Endothelial cell of umbilical vein (primary cell): ENCODE results near the gene KLRG1. TPM values are rescaled to one million over a fixed set of nuclear protein-coding genes. Genes with fewer than 3 reads are reported as not detected.

Experiments
- BruUV-seq: library from RNA; stranded (reverse); fragments of 400-500 nt; replicated peaks from 2 replicates; lab custom pipeline; 2021; lab: Mats Ljungman, UMichigan
- CTCF ChIA-PET: fragments of 300-600, 350-600 bp; sonication (Branson Sonifier 250); formaldehyde crosslinking; loops from one replicate; lab custom pipeline; 2021; ENCODE audit warnings: antibody characterized with exemption, inconsistent platforms; lab: Charles Lee
- POLR2A ChIA-PET: fragments of 300-600, 350-600 bp; sonication (Branson Sonifier 250); formaldehyde crosslinking; loops from one replicate; lab custom pipeline; 2021; ENCODE audit warnings: antibody characterized with exemption, inconsistent platforms; lab: Charles Lee
- DNase-seq: peaks from one replicate; pipeline ENCODE4 v3.0.0-alpha.2; 2011; ENCODE audit warnings: low read depth, low spot score
- FAIRE-seq: peaks from 2 replicates; lab custom pipeline; 2011; peaks lifted over from hg19 to GRCh38; lab: Jason Lieb, UNC
- H2AFZ ChIP-seq: 2 replicates; pipeline ENCODE4 v1.6.0; 2012; ENCODE audit warnings: low read depth, low read length, control low read depth, inconsistent platforms
- H3K27ac ChIP-seq: 2 replicates; pipeline ENCODE4 v1.5.1; 2011; ENCODE audit warnings: low read depth, mild to moderate bottlenecking, control low read depth, low read length, moderate library complexity; ENCODE audit not compliant: insufficient read depth
- H3K27me3 ChIP-seq, 2 experiments: 2 replicates each; pipeline versions ENCODE4 v1.6.0 to v1.6.1; 2011; ENCODE audit warnings: low read length in 2 of 2, mixed read lengths in 1 of 2; ENCODE audit not compliant: control insufficient read depth in 2 of 2, insufficient read depth in 2 of 2
- H3K36me3 ChIP-seq, 2 experiments: 2 replicates in 1 of 2; 3 replicates in 1 of 2; pipeline ENCODE4 v1.5.1; 2011; ENCODE audit warnings: low read length in 2 of 2, mild to moderate bottlenecking in 1 of 2, moderate library complexity in 1 of 2; ENCODE audit not compliant: control insufficient read depth in 2 of 2, insufficient read depth in 2 of 2; ENCODE audit errors: extremely low read depth in 1 of 2
- H3K4me1 ChIP-seq: 3 replicates; pipeline ENCODE4 v1.5.1; 2011; ENCODE audit warnings: mild to moderate bottlenecking, low read length; ENCODE audit not compliant: control insufficient read depth, insufficient read depth; ENCODE audit errors: extremely low read depth
- H3K4me2 ChIP-seq: 2 replicates; pipeline ENCODE4 v1.6.1; 2011; ENCODE audit warnings: low read length, control low read depth, mixed read lengths; ENCODE audit not compliant: insufficient read depth
- H3K4me3 ChIP-seq, 3 experiments: fragments of 200-600 bp in 1 of 3; sonication (generic), shearing (Covaris generic) in 1 of 3; replicated peaks in 1 of 3; 2 replicates each; pipeline ENCODE4 v1.5.1; 2011 to 2016; ENCODE audit warnings: control low read depth in 3 of 3, low read length in 3 of 3, mild to moderate bottlenecking in 2 of 3, inconsistent platforms in 1 of 3, low read depth in 1 of 3, moderate library complexity in 1 of 3; ENCODE audit not compliant: insufficient read depth in 1 of 3
- H3K79me2 ChIP-seq: 2 replicates; pipeline ENCODE4 v1.6.0; 2012; ENCODE audit warnings: low read length, inconsistent platforms; ENCODE audit not compliant: control insufficient read depth, insufficient read depth
- H3K9ac ChIP-seq: replicated peaks from 2 replicates; pipeline ENCODE3; 2011; ENCODE audit warnings: low read length, control low read depth; ENCODE audit not compliant: insufficient read depth; ENCODE audit errors: extremely low read depth
- H3K9me1 ChIP-seq: replicated peaks from 3 replicates; pipeline ENCODE4 v1.6.0; 2011; ENCODE audit warnings: mild to moderate bottlenecking, low read length; ENCODE audit not compliant: control insufficient read depth, insufficient read depth; ENCODE audit errors: extremely low read depth
- H3K9me3 ChIP-seq: replicated peaks from 2 replicates; pipeline ENCODE4 v1.5.1; 2012; ENCODE audit warnings: low read length, inconsistent platforms; ENCODE audit not compliant: control insufficient read depth, insufficient read depth
- H4K20me1 ChIP-seq: replicated peaks from 2 replicates; pipeline ENCODE3; 2011; ENCODE audit warnings: mild to moderate bottlenecking, low read length; ENCODE audit not compliant: control insufficient read depth, insufficient read depth; ENCODE audit errors: extremely low read depth
- EZH2 ChIP-seq: IDR thresholded peaks from 2 replicates; pipeline ENCODE4 v1.6.1; 2012; ENCODE audit warnings: borderline replicate concordance, low read depth, mild to moderate bottlenecking, moderate library complexity, low read length, inconsistent platforms; ENCODE audit not compliant: severe bottlenecking
- GATA2 ChIP-seq: IDR thresholded peaks from 2 replicates; pipeline ENCODE4 v1.7.0; 2011; ENCODE audit warnings: low read depth, mild to moderate bottlenecking, moderate library complexity, mixed read lengths, low read length; ENCODE audit not compliant: insufficient read length, insufficient read depth
- MYC ChIP-seq: IDR thresholded peaks from one replicate; pipeline ENCODE4 v1.6.1; 2011; ENCODE audit warnings: mild to moderate bottlenecking, low read depth, low read length
- POLR2A ChIP-seq: IDR thresholded peaks from 2 replicates; pipeline ENCODE4 v1.6.1; 2012; ENCODE audit warnings: low read depth, mild to moderate bottlenecking, control low read depth, low read length
- dilution Hi-C: fragments of 300-500 bp; cut with MboI; formaldehyde crosslinking; loops from one replicate; pipeline ENCODE4 v1.15.0; 2019; ENCODE audit warnings: low sequenced_read_pairs; ENCODE audit not compliant: extremely low pct_ligation_motif_present
- intact Hi-C: fragments of 100-400 bp; cut with micrococcal nuclease; formaldehyde crosslinking; loops from one replicate; pipeline ENCODE4 v1.10.0; 2022
- polyA plus RNA-seq, 4 experiments: library from polyadenylated mRNA; depleted of rRNA in 3 of 4; stranded (reverse) in 3 of 4; unstranded in 1 of 4; fragments of >200 nt; gene quantifications; 2 replicates each; pipeline versions ENCODE4 v1.2.1 to v1.2.3, GENCODE V29; 2011 to 2012; ENCODE audit warnings: missing spikeins in 1 of 4
- total RNA-seq: library from RNA; stranded (reverse); gene quantifications from 2 replicates; pipeline ENCODE4 v1.2.3, GENCODE V29; 2021
- TF ChIP-seq, protein P1 (sequence below): IDR thresholded peaks from 2 replicates; pipeline ENCODE4 v1.6.1; 2011; ENCODE audit not compliant: insufficient read depth, insufficient read length
- TF ChIP-seq, protein P2 (sequence below), 2 donors: IDR thresholded peaks; 1 replicate in 1 of 2; 2 replicates in 1 of 2; pipeline ENCODE4 v1.5.1; 2011; ENCODE audit warnings: low read length in 2 of 2, mild to moderate bottlenecking in 2 of 2, moderate library complexity in 2 of 2, control low read depth in 1 of 2, inconsistent platforms in 1 of 2, low read depth in 1 of 2; ENCODE audit not compliant: insufficient read depth in 1 of 2; ENCODE audit errors: extremely low read depth in 1 of 2

The KLRG1 gene
- total and polyA plus RNA-seq, 2 donors (not counting 3 experiments of a cell fraction or from before 2014, with no cell fraction given): 4.4 to 15.9 TPM

DNA sequence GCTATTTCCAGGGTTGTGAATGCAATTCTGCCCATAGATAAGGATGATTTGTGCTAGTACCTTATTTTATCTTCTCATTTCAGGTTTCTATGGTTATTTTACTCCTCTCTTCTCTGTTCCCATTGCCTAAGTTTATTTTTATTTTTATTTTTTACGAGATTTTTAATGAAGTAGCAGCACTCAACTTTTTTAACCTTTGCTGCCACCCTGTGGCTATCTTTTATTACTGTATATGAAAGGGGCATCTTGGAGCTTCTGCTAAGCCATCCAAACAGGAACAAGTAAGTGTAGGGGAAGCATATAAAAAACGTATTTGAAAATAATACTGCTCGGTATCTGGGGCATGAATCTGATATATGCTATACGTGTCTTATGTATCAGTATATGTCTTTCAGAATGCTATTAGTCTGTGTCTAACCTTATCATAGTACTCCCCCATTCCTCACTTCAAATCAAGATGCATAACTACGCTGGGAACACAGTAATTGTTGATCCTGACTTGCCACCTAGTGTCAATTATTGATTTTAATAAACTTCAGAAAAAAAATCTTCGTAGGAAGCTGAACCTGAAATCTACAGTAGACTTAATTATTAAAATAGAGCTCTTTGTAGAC lies 60.3 kb downstream of the KLRG1 start:
- no peak overlapping the region for H2AFZ ChIP-seq

More for the DNA sequence above, 60.3 kb downstream of the KLRG1 start:
- FAIRE-seq (peak; percentile 47), DNase-seq (peak; percentile 62)
- intact Hi-C loops (loop anchor here (1.0 to 2.0 kb wide), 4 partner anchors 159 to 505 kb away; no protein-coding TSS in a partner anchor), dilution Hi-C loops (no loop called here)
- H3K36me3 ChIP-seq: no peaks in the 10 kb centered on the region
- H3K9me3 ChIP-seq: no peaks in the 10 kb centered on the region
- BruUV-seq: no TSS peak
- ChIA-PET CTCF (interaction anchor here (0.6 to 6.7 kb wide), 49 partner anchors 9 to 568 kb away, joined by 3 to 155 read pairs (median 4); partner anchors contain the start of genes M6PR and PHC1), POLR2A (interaction anchor here (0.5 kb wide), 1 partner anchor 383 kb away, joined by 5 read pairs; no protein-coding TSS in a partner anchor)
- H4K20me1 ChIP-seq: no peaks in the 10 kb centered on the region
- no peak overlapping the region for H3K27ac ChIP-seq
- H3K27me3 ChIP-seq: peaks cover 5 to 13% of the 10 kb centered on the region in 2 experiments
- no peaks in the 10 kb centered on the region for H3K9me1 ChIP-seq
- no peak overlapping the region for H3K4me2 ChIP-seq
- TF ChIP-seq MYC: no peak
- TF ChIP-seq EZH2: no peak
- no peak for TF ChIP-seq GATA2
- TF ChIP-seq, protein P1, sequence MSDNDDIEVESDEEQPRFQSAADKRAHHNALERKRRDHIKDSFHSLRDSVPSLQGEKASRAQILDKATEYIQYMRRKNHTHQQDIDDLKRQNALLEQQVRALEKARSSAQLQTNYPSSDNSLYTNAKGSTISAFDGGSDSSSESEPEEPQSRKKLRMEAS: no peak
- TF ChIP-seq POLR2A: no peak
- TF ChIP-seq, protein P2, sequence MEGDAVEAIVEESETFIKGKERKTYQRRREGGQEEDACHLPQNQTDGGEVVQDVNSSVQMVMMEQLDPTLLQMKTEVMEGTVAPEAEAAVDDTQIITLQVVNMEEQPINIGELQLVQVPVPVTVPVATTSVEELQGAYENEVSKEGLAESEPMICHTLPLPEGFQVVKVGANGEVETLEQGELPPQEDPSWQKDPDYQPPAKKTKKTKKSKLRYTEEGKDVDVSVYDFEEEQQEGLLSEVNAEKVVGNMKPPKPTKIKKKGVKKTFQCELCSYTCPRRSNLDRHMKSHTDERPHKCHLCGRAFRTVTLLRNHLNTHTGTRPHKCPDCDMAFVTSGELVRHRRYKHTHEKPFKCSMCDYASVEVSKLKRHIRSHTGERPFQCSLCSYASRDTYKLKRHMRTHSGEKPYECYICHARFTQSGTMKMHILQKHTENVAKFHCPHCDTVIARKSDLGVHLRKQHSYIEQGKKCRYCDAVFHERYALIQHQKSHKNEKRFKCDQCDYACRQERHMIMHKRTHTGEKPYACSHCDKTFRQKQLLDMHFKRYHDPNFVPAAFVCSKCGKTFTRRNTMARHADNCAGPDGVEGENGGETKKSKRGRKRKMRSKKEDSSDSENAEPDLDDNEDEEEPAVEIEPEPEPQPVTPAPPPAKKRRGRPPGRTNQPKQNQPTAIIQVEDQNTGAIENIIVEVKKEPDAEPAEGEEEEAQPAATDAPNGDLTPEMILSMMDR (IDR thresholded peaks at IDR 0.05; ENCODE audit: extremely low read depth in 1 of 2, insufficient read depth in 1 of 2, low read depth in 1 of 2, low read length in 2 of 2): peak; percentile 13 to 27
- H3K4me1 ChIP-seq: no peaks in the 10 kb centered on the region
- H3K9ac ChIP-seq: no peak overlapping the region
- H3K4me3 ChIP-seq: no peak overlapping the region
- H3K79me2 ChIP-seq: no peaks in the 10 kb centered on the region
